GM23248 (cell line): ENCODE measurements around the gene INPP5A.

Source experiments
- EZH2 ChIP-seq: fragments of 200-600 bp; sonication (generic); IDR thresholded peaks from 2 replicates; pipeline ENCODE4 v1.6.1; 2018; ENCODE audit warnings: antibody characterized with exemption, mild to moderate bottlenecking; ENCODE audit not compliant: insufficient read depth, poor library complexity, severe bottlenecking
- EZH2phosphoT487 ChIP-seq: fragments of 200-600 bp; sonication (generic); IDR thresholded peaks from 2 replicates; pipeline ENCODE4 v1.6.1; 2018; ENCODE audit warnings: antibody characterized with exemption, moderate library complexity, mild to moderate bottlenecking, low read depth; ENCODE audit not compliant: insufficient read depth

DNA sequence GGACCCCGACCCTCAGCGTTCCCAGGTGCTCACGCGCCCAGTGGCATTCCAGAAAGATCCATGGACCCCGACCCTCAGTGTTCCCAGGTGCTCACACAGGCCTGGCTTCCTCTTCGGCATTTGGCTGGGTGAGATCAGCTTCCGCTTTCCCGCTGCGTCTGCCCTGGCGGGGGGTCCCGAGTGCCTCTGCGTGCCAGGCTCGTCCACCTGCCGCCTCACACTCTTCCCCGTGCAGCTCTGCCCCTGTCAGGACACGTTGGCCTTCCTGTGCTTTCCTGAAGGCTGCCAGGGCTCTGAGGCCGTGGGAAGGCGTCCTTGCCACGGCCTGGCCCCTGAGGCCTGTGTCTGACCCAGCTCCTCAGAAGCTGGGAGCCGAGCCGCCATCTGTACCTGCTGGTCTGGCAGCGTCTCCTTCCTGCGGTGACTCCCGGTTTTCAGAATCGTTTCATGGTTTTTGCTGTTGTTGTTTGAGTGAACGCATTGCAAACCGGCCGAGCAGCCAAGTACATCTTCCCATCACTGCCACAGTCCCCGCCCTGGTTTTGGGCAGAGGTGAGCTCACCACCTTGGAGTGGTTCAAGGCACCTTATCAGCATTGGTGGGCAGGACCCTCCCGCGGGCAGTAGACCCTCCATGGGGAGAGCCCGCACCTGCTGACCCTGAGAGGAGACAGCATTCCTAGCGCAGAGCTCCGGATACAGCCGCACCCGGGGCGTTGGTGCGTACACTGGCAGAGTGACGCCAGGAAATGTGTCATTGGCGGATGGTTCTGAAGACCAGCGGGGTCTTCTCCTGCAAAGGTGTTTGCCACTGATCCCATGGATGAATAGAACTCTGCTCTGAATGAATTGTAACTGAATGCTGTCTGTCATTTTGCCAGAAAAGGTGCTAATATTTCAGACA is 231.0 kb downstream of the INPP5A start:
- TF ChIP-seq EZH2phosphoT487 (no peak), EZH2 (no peak)
